SKM-1 (cell line): Measurements from ENCODE around the gene DYNAP.

Experiments
- DNase-seq: peaks from one replicate; lab custom pipeline; 2025; ENCODE audit not compliant: unreplicated experiment; lab: John Stamatoyannopoulos, UW

Gene DYNAP, protein sequence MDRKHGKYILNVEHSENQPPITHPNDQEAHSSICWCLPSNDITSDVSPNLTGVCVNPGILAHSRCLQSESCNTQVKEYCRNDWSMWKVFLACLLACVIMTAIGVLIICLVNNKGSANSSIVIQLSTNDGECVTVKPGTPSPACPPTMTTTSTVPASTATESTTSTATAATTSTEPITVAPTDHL

DNA sequence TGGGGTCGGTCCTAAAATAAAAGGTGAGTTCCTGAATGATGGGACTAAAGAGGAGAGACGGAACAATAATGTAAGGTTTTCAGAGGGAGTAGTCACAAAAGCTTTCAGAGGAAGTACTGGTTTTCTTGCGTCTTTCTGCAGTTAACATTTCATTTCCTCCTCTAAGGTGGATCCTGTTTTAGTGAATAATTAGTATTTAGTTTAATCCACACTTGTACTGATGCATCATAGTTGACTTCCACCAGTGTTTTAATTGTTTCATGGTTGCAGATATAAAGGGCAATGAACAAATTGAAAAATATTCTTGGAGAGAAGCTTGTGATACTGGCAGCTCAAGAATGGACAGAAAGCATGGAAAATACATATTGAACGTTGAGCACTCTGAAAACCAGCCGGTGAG lies at the start of gene DYNAP:
Gene DYNAP (plus strand): TSS at position 301 of the 400 bp plus-strand sequence. CDS start 38 bp downstream, at position 339.
- DNase-seq, result no peak

DNA sequence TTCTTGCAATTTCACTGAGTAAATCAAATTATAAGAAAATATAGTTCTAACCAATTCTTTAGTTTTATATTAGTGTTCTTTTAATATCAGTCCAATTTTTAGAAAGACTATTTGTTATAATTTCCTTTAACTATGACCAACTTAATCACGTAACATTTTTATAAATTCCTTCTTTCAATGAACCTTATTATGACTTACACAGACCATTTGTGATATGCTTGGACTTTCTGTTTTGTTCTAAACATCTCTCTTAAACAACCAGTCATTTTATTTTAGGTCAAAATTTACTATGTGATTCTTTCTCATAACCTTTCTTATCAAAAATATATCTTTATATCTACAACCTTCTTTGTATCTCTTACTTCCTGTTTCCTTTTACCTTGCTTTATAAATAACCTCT lies 39.5 kb upstream of the DYNAP start:
- no peak for DNase-seq

DNA sequence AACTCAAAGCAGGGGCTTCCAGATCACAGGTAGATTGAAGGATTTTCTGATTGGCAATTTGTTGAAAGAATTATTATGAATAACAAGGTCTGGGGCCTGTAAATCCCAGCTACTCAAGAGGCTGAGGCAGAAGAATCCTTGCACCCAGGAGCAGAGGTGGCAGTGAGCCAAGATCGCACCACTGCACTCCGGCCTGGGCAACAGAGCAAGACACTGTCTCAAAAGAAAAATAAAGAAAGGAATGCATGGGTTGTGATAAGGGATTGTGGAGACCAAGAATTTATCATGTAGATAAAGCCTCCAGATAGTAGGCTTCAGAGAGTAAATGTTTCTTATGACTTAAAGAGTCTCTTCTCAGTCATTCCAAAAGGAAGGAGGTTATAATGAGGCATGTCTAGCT lies 35.8 kb upstream of the DYNAP start:
- no peak for DNase-seq

DNA sequence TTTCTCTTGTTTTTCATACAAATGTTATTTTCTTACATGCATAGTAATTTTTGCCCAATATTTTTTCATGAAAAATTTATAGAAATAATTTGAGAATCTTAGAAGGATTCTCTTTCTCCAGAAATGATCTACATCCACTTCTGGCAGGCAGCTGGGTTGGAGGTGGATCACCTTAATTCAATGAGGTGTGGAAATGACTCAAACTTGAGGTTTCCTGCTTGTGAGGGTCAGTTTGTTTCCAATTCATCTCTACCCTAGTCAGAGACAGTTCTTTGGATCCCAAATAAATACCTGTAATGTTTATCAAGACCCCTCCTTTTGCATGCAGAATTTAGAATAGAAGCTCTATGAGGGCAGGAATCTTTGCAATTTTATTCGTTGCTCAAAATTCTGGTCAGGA lies 35.0 kb upstream of the DYNAP start:
- no peak for DNase-seq

DNA sequence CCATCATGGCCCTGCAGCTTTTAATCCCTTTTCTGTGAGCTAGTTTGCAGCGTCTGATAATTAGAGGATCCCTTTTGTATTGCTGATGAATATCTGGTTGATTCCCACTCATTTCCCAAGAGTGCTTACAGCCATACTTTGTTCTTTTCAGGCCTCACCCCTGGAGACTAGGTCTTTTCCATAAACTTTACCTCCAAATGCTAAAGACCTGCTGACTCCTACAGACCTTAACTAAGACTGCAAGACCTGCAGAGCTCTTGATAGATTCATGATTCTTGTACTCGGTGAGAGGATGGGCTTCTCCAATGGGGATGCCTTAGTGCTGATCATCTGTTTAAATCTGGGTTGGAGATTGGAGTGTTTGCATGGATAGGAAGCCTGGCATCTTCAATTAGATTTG lies 33.1 kb upstream of the DYNAP start:
- no peak for DNase-seq

DNA sequence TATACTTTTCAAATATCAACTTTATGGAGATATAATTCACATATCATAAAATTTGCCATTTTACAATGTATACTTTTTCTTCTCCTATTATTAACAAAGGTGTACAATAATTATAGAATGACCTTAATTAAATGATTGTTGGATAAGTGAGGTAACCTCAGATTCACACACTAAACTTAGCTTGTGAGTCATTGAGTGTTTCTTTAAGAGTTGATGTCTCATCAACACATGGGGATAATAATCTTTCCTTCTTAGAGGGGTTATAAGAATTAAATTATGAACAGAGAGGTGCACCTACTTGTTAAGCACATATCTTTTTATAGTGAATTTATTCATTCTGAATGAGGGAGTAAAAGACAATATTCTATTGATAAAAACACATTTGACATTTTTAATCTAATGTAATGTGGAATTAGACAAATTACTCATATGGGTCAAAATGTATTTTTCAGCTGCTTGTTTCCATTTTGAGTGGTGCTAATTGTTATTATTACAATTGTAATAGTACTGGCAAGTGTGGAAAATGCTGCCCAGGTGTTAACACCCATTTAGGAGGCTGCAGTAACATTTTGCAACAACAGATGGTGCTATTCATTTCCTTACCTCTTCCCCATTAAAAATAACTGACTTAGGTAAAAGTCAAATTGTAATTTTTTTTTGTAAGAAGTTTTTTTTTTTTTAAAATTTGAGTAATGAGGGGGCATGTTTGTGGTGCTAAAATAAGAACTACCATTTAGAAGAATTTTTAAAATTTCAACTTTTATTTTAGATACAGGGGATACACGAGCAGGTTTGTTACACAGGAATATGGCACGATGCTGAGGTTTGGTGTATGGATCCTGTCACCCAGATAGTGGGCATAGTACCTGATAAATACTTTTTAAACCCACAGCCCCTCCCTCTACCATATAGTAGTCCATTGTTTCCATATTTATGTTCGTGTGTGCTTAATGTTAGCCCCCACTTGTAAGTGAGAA lies 32.1 kb upstream of the DYNAP start:
- DNase-seq, result no peak

DNA sequence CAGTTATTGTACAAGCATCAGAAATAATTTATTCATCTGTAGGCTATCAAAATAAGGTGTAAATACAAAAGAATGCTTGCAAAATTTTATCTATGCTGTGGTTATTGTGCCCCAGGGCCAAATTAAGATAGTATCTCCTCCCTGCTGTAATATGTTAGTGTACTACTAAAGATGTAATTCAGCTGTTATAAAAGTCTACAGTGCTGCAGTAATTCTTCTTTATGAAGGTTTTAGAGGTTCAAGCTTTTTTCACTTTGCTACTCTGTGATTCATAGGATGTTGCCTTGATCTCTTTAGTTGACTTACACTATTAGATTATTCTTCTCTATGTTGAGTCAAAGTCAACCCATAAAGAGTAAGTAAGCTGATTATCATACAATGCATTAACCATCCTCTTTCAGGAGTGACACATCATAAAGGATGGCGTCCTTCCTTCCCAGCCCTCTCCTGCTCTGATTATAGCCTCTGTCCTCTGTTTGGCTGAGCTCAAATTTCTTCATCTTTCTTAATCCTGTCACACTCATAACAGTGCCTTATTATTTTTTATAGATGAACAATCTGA lies 29.3 kb upstream of the DYNAP start:
- DNase-seq, result no peak

DNA sequence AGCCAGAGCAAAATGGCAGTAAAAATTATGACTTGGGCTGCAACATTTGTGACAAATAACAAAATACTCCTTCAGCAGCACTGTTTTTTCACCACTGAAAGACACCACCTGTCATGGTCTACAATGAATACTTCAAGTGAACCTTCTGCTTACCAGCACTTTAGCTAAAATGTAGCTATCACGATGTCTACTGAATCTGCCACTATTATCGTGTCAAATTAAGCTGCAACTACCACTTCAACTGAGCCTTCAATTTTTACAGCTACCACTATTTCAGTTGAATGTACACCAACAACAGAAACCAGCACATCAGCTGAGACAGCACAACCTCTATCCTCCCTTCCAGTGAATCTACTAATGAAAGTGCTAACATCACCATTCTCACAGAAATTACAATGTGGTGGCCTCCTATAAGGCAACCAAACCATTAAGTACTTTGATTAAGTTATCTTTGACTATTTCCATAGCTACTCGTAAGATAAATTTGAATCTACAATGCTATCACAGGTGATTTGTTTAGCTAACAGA lies 10.8 kb upstream of the DYNAP start:
- no peak for DNase-seq

DNA sequence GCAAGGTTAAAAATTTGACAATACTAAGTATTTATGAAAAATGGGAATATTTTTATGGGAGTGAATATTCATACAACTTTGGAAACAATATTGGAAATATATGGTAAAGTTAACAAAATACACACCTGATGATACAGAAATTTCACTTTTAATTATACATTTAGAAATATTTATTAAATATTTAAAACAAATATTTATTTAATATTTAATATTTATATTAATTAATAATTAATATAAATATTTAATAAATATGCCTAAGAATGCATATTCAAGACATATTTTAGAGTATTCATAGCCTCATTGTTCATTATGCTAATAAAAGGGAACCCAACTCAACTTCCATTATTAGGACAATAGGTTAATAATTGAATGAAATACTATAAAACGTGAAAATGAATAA lies 7.0 kb upstream of the DYNAP start:
- no peak for DNase-seq

DNA sequence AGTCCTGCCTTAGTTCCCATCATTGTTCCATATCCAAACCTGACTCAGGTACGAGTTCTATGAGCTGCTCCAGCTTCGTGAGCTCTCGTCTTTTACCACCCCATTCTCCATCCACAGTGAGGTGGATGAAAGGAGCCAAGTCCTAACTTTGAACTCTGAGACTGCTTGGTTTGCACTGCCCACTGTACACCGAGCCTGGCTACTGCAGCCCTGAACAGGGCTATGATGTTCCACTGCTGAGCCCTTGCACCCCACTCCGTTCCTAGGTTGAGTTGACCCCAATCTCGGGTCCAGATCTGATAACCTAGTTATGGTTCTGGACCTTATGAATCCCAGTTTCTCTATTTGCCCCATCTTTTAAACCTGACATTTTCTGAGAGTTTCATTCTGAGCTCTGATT lies 5.3 kb upstream of the DYNAP start:
- DNase-seq, result no peak

DNA sequence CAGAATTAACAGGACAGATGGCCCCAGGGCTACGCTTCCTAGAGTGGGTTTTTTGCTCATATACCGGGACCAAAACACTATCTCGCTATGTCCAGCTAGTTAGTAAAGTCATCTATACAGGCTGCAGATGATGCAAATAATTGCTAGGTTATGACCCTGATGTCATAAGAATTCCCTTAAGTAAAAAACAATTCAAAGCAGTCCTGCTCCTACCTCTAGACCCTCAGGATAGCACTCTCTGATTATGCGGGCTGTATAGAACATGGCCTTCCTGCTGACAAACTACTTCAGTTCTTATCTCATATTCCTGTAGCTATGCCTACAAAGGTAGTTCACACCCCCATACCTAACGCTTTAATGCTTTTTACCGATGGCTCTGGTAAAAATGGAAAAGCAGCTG lies 13.2 kb downstream of the DYNAP start:
- no peak for DNase-seq

DNA sequence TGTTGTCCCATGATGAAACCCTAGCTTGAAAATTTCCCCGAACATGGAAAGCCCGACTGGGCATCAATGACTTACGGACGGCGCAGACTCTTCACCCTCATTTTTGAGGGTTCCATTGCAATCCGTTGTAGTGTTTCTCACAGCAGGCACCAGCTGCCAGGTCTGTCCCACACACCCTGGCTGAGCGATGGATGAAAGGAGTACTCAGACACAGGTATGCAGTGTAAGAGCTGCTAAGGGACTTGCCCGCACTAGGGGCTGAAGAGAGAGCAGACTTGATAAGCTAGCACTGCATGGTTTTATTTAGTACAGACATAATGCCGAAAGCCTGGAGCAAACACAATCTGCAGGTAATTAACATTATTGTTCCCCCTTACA lies 15.8 kb downstream of the DYNAP start:
- DNase-seq, result no peak

DNA sequence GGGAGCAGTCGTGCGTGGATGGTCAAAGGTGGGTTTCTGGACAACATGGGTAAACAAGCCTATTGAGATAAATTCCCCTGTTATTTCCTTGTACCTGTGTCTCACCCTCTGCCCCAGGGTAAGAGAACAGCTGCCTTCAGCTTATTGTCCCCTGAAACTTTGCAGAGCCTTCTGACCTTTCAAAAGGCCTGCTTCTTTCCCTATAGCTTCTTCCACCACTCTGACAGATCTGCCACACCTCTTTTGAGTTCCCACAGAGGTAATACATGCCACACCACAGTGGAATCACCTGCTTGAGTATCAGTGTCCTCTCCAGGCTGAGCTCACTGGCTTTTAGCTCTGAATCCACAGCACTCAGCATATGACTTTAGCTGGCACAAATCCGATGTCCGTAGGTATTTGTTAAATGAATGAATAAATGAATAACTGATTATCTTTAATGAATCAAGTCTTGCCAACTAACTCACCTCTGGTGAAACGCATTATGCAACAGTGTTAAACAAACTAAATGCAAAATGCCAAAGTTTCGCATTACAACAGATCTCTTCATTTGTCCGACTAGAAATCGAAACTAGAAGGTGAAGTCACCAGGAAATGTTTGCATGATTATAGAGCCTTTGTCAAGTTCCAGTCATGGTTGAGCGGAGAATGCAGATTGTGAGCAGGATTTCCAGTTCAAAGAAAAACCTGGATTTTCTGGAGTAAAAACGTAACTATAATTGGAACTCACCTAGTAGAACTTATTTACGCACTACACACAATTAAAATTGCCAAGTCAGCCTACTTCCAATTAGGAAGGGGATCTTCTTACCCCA lies 16.4 kb downstream of the DYNAP start:
- DNase-seq, result no peak

DNA sequence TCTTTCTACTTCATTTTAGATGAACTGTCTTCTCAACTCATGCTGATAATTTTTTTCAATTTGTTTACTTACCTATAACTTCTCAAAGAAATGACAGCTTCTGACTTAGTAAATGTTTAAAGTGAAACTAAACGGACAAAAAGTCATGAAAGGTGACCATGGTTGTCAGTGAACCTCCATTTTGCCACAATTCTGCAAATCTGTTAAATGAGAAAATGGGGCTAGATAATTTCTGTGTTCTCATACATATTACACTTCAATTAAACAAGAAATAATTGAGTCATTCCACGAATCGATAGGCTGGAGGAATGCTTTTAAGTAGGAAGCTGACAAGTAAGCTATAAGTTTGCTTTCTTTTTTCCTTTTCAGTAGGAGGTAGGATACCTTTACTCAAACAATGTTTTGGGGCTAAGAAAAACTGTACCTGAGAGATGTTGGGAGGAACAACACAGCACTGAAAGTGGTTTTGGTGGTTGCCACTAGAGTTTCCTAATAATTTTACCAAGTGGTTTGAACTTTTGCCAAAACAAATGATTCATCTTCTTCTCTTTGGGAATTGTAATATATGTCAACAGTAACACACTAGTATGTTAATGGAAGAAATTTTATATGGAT lies 17.1 kb downstream of the DYNAP start:
- DNase-seq, result no peak

DNA sequence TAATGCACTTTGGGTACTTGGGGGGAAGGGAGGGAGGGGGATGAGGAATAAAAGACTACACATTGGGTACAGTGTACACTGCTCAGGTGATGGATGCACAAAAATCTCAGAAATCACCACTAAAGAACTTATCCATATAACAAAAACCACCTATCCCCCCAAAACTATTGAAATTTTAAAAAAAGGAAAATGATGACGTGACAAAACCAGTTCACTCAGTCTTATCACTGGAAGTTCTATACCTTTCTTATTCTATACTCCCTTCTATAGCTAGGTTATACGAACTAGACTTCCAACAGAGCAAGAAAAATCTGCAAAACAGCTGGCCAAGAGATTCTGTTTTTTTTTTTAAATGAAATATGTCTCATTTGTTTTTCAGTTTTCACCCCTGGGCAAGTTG lies 20.8 kb downstream of the DYNAP start:
- DNase-seq, result no peak

DNA sequence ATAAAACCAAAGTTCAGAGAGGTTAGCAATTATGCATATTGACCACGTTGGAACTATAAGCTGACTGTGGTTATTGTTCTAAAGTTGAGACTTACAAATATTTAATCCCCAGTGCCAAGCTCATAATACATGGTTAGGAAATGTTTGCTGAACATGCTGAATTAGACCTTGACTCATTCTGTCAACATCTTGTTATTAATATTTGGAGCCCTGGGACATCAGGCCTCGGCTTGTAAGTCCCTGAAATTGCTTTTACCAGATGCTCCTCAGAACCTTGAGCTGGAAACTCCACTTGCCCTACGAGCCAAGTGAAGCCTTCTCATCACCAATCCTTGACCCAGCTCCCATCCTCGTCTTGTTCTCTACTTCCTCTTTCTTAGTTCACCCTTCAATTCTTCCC lies 21.2 kb downstream of the DYNAP start:
- no peak for DNase-seq

DNA sequence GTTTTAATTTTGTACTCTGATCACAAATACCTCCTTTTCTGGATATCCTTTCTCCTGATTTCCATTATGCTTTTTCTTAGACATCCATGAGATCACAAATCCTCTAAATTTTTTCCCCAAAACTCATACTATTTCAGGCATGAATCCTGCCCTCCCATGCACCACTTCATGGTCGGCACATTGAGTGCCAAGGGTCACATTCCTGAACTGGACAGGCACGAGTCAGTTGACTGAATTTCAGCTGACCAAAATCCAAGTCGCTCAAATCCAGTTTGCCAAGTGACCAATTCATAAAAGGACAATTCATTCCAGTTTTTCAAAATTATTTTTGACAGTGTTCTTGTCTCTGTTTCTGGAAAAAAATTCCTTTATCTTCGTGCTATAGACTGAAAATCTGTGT lies 22.1 kb downstream of the DYNAP start:
- no peak for DNase-seq

DNA sequence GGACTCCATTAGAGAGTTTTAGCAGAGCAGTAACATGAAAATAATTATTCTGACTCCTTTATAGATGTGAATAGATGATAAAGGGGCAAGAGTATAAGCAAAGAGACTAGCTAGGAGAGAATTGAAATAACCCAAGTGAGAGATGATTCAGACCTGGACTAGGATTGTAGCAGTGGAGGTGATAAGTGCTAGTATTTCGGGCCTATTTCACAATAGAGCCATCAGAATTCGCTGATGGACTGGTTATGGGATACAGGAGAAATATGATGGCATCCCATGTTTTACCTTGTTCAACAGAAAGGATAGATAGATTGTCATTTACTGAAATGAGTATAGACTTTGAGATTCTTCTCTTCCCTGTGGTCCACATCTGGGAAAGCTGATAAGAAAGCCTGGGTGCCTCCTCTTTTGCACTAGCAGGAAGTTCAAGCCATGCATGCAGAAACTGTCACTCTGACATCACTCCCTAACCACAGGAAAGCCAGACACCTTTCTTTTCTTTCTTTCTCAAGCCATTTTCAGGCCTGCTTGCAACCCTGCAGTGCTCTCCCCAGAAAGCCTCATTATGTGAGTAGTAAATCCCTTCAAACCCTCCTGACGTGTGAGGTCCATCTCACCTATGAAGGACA lies 25.3 kb downstream of the DYNAP start:
- no peak for DNase-seq

DNA sequence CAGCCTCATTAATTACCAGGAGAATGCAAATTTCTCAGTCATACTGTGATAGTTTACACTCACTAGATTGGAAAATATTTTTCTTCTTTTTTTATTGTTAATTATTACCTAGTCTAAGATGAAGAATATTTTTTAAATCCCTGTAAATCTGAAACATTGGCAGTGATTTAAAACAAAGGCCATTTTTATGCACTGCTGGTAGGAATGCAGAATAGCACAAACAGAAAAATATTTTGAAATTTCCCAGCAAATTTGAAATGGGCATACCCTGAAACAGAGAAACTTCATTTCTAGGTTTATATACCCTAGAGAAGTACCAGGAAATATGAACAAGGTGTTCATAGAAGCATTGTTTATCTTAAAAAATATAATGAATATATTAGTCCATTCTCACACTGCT lies 31.0 kb downstream of the DYNAP start:
- DNase-seq, result no peak

DNA sequence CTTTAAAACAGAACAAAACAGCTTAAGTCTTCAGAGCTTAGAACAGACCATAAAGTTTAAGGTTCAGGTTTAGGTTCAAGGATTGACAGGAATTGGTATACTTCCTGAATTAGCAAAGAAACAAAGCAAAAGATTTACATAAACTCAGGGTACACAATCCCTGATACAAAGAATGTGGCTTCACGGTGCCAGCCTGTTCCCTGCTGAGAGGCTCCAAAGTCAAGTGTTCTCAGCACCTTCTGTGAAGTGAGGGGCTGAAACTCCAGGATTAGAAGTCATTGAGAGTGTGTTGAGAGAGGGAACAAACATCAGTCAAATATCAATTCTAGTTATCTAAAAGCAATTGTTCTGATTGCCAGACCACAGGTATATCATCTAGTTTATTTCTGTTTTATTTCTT lies 35.7 kb downstream of the DYNAP start:
- no peak for DNase-seq
